Fibroblast of pulmonary artery (primary cell): ENCODE results near the gene TTC28.
A peak's percentile ranks its signal among the peaks of the same experiment; 100 is the strongest.

Experiments
- DNase-seq: peaks from one replicate; pipeline ENCODE4 v3.0.0-alpha.2; 2010; ENCODE audit warnings: low read depth
- H3K4me3 ChIP-seq: replicated peaks from 2 replicates; pipeline ENCODE4 v1.5.1; 2011; ENCODE audit warnings: low read depth, mild to moderate bottlenecking, control low read depth, low read length, moderate library complexity
- TF ChIP-seq, protein P1 (sequence below): IDR thresholded peaks from 2 replicates; pipeline ENCODE4 v1.5.1; 2011; ENCODE audit warnings: mild to moderate bottlenecking, control low read depth, low read length, inconsistent platforms; ENCODE audit errors: missing control alignments

Gene TTC28

DNA sequence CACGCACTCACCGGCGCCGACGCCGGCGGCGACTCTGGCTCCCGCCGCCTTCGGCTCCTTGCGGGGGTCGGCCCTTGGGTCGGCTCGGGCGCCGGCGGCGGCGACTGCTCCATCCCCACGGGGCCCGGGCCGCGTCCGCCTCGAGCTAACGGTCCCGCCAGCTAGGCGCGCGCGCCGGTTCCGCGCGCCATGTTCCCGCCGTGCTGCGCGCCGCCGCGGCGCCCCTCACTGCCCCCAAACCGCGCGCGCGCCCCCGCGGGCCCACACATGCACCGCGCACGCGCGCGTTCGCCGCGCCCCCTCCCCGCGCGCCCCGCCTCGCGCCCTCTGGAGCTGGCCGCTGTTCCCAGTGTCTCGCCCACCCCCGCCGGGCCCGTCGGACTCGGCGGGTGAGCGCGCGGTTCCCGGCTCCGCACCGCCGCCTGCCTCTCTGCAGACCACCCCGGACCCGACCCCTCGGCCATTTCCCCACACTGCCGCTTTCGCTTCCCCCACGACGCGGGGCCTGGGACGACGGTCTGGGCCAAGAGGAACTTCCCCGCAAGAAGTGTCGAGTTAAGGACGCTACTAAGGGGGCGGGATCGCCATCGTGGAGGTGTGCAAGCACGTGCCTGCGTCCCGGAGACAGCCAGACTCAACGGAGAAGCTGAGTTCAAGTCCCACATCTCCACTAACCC is at the start of gene TTC28:
Gene TTC28, minus strand, starts transcription at position 230 of the 677 bp plus-strand sequence. Its CDS starts 117 bp downstream, at position 113.
- H3K4me3 ChIP-seq: peak within 1 kb of the TSS; percentile 78
- DNase-seq: peak; percentile 78

DNA sequence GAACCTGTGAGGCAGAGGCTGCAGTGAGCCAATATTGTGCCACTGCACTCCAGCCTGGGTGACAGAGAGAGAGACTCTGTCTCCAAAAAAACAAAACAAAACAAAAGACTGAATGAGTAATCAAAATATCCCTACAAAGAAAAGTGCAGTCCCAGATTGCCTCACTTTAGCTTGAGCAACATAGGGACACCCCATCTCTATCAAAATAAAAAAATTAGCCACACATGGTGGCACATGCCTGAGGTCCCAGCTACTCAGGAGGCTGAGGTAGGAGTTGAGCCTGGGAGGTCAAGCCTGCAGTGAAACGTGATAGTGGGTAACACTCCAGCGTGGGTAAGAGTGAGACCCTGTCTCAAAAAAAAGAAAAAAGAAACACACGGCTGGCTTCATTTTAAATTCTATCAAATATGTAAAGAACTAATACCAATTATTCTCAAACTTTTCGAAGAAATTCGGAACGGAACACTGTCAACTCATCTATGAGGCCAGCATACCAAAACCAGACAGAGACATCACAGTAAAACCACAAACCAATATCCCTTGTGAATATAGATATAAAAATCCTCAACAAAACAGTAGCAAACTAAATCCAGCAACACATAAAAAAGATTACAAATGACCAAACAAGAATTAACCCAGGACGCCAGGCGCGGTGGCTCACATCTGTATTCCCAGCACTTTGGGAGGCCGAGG is 49.1 kb upstream of the TTC28 start:
- H3K4me3 ChIP-seq: no peak overlapping the region
- TF ChIP-seq, protein P1, sequence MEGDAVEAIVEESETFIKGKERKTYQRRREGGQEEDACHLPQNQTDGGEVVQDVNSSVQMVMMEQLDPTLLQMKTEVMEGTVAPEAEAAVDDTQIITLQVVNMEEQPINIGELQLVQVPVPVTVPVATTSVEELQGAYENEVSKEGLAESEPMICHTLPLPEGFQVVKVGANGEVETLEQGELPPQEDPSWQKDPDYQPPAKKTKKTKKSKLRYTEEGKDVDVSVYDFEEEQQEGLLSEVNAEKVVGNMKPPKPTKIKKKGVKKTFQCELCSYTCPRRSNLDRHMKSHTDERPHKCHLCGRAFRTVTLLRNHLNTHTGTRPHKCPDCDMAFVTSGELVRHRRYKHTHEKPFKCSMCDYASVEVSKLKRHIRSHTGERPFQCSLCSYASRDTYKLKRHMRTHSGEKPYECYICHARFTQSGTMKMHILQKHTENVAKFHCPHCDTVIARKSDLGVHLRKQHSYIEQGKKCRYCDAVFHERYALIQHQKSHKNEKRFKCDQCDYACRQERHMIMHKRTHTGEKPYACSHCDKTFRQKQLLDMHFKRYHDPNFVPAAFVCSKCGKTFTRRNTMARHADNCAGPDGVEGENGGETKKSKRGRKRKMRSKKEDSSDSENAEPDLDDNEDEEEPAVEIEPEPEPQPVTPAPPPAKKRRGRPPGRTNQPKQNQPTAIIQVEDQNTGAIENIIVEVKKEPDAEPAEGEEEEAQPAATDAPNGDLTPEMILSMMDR: no peak
- DNase-seq: peak; percentile 41

DNA sequence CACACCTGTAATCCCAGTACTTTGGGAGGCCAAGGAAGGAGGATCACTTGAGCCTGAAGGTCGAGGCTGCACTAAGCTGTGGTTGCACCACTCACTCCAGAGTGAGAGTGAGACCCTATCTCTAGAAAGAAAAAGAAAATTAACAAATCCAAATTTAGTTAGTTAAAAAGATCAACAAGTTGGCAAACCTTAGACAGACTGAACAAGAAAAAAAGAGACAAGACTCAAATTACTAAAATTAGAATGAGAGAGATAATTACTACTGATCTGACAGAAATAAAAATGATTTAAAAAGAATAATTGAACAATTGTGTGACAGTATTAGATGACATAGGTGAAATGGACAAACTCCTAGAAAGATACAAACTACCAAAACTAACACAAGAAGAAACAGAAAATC is 48.4 kb upstream of the TTC28 start:
- TF ChIP-seq, protein P1: no peak
- no peak overlapping the region for H3K4me3 ChIP-seq
- DNase-seq: no peak

DNA sequence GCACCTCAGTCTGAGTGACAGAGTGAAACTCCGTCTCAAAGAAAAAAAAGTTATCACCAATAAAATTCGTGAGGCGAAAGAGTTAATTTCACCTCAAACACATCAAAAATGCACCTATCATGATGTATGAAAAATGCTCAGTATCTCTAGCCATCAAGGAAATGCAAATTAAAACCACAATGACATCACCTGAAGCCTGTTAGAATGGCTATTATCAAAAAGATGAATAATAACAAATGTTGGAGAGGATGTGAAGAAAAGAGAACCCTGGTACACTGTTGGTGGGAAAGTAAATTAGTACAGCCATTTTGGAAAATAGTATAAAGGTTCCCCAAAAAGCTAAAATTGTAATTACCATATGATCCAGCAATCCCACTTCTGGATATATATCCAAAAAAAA is 38.4 kb upstream of the TTC28 start:
- TF ChIP-seq, protein P1: no peak
- DNase-seq: no peak
- no peak overlapping the region for H3K4me3 ChIP-seq

DNA sequence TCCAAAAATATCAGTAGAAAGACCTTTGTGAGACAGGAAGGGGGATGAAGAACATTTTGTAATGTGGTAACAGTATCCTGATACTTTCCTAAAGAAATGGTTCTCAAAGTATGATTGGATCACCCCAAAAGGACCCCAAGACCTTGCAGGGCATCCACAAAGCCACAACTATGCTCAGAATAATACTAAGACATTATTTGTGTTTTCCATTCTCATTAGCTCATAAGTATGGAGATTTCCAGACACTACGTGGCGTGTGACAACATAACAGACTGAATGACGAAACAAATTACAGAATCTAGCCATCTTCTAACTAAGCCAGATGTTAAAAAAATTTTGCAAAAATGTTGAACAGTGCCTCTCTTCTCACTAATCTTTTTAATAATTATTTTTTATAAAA is 37.0 kb upstream of the TTC28 start:
- no peak overlapping the region for H3K4me3 ChIP-seq
- no peak for DNase-seq
- TF ChIP-seq, protein P1: no peak

DNA sequence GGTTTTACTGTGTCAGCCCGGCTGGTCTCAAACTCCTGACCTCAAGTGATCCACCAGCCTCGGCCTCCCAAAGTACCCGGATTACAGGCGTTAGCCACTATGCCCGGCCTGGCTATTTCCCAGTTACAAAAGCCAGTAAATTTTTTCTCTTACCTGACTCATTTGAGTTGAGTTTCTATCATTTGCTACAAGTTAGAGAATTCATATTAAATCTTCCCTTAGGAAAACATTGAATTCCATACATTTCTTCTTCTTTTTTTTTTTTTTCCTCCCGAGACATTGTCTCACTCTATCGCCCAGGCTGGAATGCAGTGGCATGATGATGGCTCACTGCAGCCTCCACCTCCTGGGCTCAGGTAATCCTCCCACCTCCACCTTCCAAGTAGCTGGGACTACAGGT is 36.0 kb upstream of the TTC28 start:
- H3K4me3 ChIP-seq: no peak overlapping the region
- DNase-seq: no peak
- TF ChIP-seq, protein P1: no peak

DNA sequence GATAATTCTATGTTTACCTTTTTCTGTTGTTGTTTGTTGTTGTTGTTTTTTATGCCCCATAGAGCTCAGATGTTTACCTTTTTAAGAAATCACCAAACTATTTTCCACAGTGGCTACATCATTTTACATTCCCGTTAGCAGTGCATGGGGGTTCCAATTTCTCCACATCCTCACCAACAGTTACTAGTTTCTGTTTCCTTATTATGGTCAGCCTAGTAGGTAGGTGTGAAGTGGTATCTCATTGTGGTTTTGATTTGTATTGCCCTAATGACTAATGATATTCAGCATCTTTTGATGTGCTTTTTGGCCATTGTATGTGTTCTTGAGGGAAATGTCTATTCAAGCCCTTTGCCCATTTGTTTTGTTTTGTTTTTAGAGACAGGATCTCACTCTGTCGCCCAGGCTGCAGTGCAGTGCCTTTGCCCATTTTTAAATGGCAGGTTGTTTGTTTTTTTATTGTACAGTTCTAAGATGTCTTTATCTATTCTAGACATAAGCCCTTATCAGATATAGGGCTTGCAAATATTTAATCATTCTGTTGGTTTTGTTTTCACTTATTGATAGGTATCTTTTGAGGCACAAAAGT is 34.5 kb upstream of the TTC28 start:
- no peak overlapping the region for H3K4me3 ChIP-seq
- no peak for DNase-seq
- TF ChIP-seq, protein P1: no peak
